Dendritic cell treated with granulocyte-macrophage colony-stimulating factor and Interleukin-4, amounts not matched to agents 40 ng/mL and 50 ng/mL, for 4 days (primary cell): ENCODE data around the gene SART3.

Experiments used
- H3K27ac Mint-ChIP-seq: one replicate; pipeline ENCODE4 v1.8.0; 2022; ENCODE audit warnings: mild to moderate bottlenecking, mixed read lengths
- H3K27me3 Mint-ChIP-seq: one replicate; pipeline ENCODE4 v1.8.0; 2022; ENCODE audit warnings: mild to moderate bottlenecking, mixed read lengths
- H3K36me3 Mint-ChIP-seq: one replicate; pipeline ENCODE4 v1.8.0; 2022; ENCODE audit warnings: low read depth, mixed read lengths
- H3K4me1 Mint-ChIP-seq: one replicate; pipeline ENCODE4 v1.8.0; 2022; ENCODE audit warnings: low read depth, mixed read lengths
- H3K4me3 Mint-ChIP-seq: one replicate; pipeline ENCODE4 v1.8.0; 2022; ENCODE audit warnings: mild to moderate bottlenecking, moderate library complexity, mixed read lengths
- H3K9me3 Mint-ChIP-seq: one replicate; pipeline ENCODE4 v1.8.0; 2022; ENCODE audit warnings: mixed read lengths
- intact Hi-C: fragments of 100-400 bp; cut with micrococcal nuclease; formaldehyde crosslinking; loops from one replicate; pipeline ENCODE4 v1.15.0; 2022

The SART3 gene

GRCh38 chr12:108568338-108569154 lies 7.6 kb upstream of the SART3 start:
- intact Hi-C loops = no loop called here
- Mint-ChIP-seq H3K9me3 (no peaks in the 10 kb centered on the region), H3K4me1 (peaks cover 41% of the 10 kb centered on the region), H3K4me3 (no peak overlapping the region), H3K27ac (peak overlapping the region; percentile 86), H3K27me3 (no peaks in the 10 kb centered on the region), H3K36me3 (peaks cover 67% of the 10 kb centered on the region)

- intact Hi-C loops = no loop called here
- peak overlapping the region; percentile 13 for H3K4me3 Mint-ChIP-seq
- no peaks in the 10 kb centered on the region for H3K27me3 Mint-ChIP-seq
- H3K9me3 Mint-ChIP-seq = no peaks in the 10 kb centered on the region
- peak overlapping the region; percentile 86 for H3K27ac Mint-ChIP-seq
- H3K4me1 Mint-ChIP-seq = peaks cover 47% of the 10 kb centered on the region
- peaks cover 71% of the 10 kb centered on the region for H3K36me3 Mint-ChIP-seq
Observed at GRCh38 chr12:108567406-108568337, 6.7 kb upstream of the SART3 start.

GRCh38 chr12:108566452-108566851 lies 5.5 kb upstream of the SART3 start:
- H3K4me1 Mint-ChIP-seq = peaks cover 53% of the 10 kb centered on the region
- no peaks in the 10 kb centered on the region for H3K9me3 Mint-ChIP-seq
- intact Hi-C loops = no loop called here
- H3K4me3 Mint-ChIP-seq = no peak overlapping the region
- peak overlapping the region; percentile 86 for H3K27ac Mint-ChIP-seq
- H3K27me3 Mint-ChIP-seq = no peaks in the 10 kb centered on the region
- peaks cover 73% of the 10 kb centered on the region for H3K36me3 Mint-ChIP-seq

GRCh38 chr12:108565976-108566375 lies 5.0 kb upstream of the SART3 start:
- Mint-ChIP-seq H3K36me3 (peaks cover 76% of the 10 kb centered on the region), H3K27me3 (no peaks in the 10 kb centered on the region), H3K27ac (peak overlapping the region; percentile 86), H3K9me3 (no peaks in the 10 kb centered on the region), H3K4me3 (no peak overlapping the region), H3K4me1 (peaks cover 53% of the 10 kb centered on the region)
- intact Hi-C loops = no loop called here

GRCh38 chr12:108565146-108565545 lies 4.2 kb upstream of the SART3 start:
- Mint-ChIP-seq H3K4me3 (no peak overlapping the region), H3K4me1 (peaks cover 54% of the 10 kb centered on the region), H3K9me3 (no peaks in the 10 kb centered on the region), H3K27ac (no peak overlapping the region), H3K36me3 (peaks cover 78% of the 10 kb centered on the region), H3K27me3 (no peaks in the 10 kb centered on the region)
- intact Hi-C loops = no loop called here

GRCh38 chr12:108564724-108565123 lies 3.8 kb upstream of the SART3 start:
- Mint-ChIP-seq H3K4me3 (no peak overlapping the region), H3K9me3 (no peaks in the 10 kb centered on the region), H3K4me1 (peaks cover 58% of the 10 kb centered on the region), H3K27ac (no peak overlapping the region), H3K27me3 (no peaks in the 10 kb centered on the region), H3K36me3 (peaks cover 76% of the 10 kb centered on the region)
- intact Hi-C loops = loop anchor here (5.0 kb wide), 2 partner anchors 68 to 168 kb away; partner anchors contain the start of genes CORO1C and SELPLG

- no peak overlapping the region for H3K27ac Mint-ChIP-seq
- intact Hi-C loops = loop anchor here (1.0 to 5.0 kb wide), 4 partner anchors 55 to 240 kb away; partner anchors contain the start of genes CORO1C and SELPLG
- no peaks in the 10 kb centered on the region for H3K9me3 Mint-ChIP-seq
- peaks cover 63% of the 10 kb centered on the region for H3K4me1 Mint-ChIP-seq
- peaks cover 70% of the 10 kb centered on the region for H3K36me3 Mint-ChIP-seq
- no peaks in the 10 kb centered on the region for H3K27me3 Mint-ChIP-seq
- H3K4me3 Mint-ChIP-seq = no peak overlapping the region
Observed at GRCh38 chr12:108563804-108564151, 2.8 kb upstream of the SART3 start.

GRCh38 chr12:108563136-108563803 lies 2.3 kb upstream of the SART3 start:
- H3K36me3 Mint-ChIP-seq = peaks cover 68% of the 10 kb centered on the region
- peak overlapping the region; percentile 100 for H3K4me3 Mint-ChIP-seq
- H3K9me3 Mint-ChIP-seq = no peaks in the 10 kb centered on the region
- H3K27ac Mint-ChIP-seq = peak overlapping the region; percentile 94
- H3K4me1 Mint-ChIP-seq = peaks cover 62% of the 10 kb centered on the region
- intact Hi-C loops = loop anchor here (1.0 to 5.0 kb wide), 4 partner anchors 55 to 240 kb away; partner anchors contain the start of genes CORO1C and SELPLG
- no peaks in the 10 kb centered on the region for H3K27me3 Mint-ChIP-seq

- no peaks in the 10 kb centered on the region for H3K9me3 Mint-ChIP-seq
- H3K27me3 Mint-ChIP-seq = no peaks in the 10 kb centered on the region
- peaks cover 69% of the 10 kb centered on the region for H3K36me3 Mint-ChIP-seq
- H3K27ac Mint-ChIP-seq = peak within 1 kb of the TSS; percentile 94
- peak within 1 kb of the TSS; percentile 100 for H3K4me3 Mint-ChIP-seq
- intact Hi-C loops = loop anchor here (1.0 to 5.0 kb wide), 4 partner anchors 56 to 241 kb away; partner anchors contain the start of genes CORO1C and SELPLG
- peaks cover 59% of the 10 kb centered on the region for H3K4me1 Mint-ChIP-seq
Observed at GRCh38 chr12:108562348-108563135, 1.6 kb upstream of the SART3 start, which contains the start of gene ISCU. Gene ISCU, plus strand, starts transcription at chr12:108562596. Its CDS starts 27 bp downstream, at chr12:108562623.

GRCh38 chr12:108561852-108562347 lies 927 bp upstream of the SART3 start:
- peaks cover 53% of the 10 kb centered on the region for H3K4me1 Mint-ChIP-seq
- peak overlapping the region; percentile 100 for H3K4me3 Mint-ChIP-seq
- intact Hi-C loops = loop anchor here (5.0 kb wide), 2 partner anchors 70 to 170 kb away; partner anchors contain the start of genes CORO1C and SELPLG

GRCh38 chr12:108560321-108560721 lies 652 bp downstream of the SART3 start:
- no peaks in the 10 kb centered on the region for H3K27me3 Mint-ChIP-seq
- intact Hi-C loops = loop anchor here (5.0 kb wide), 2 partner anchors 72 to 172 kb away; partner anchors contain the start of genes CORO1C and SELPLG
- H3K4me1 Mint-ChIP-seq = peaks cover 42% of the 10 kb centered on the region
- H3K36me3 Mint-ChIP-seq = peaks cover 53% of the 10 kb centered on the region
- H3K4me3 Mint-ChIP-seq = peak overlapping the region; percentile 100
- H3K27ac Mint-ChIP-seq = peak overlapping the region; percentile 94
- no peaks in the 10 kb centered on the region for H3K9me3 Mint-ChIP-seq

More at GRCh38 chr12:108561852-108562347, 927 bp upstream of the SART3 start:
- Mint-ChIP-seq H3K36me3 (peaks cover 68% of the 10 kb centered on the region), H3K27me3 (no peaks in the 10 kb centered on the region), H3K27ac (peak overlapping the region; percentile 94), H3K9me3 (no peaks in the 10 kb centered on the region)

GRCh38 chr12:108559748-108560147 lies 1.2 kb downstream of the SART3 start:
- intact Hi-C loops = loop anchor here (5.0 kb wide), 2 partner anchors 73 to 173 kb away; partner anchors contain the start of genes CORO1C and SELPLG
- peaks cover 37% of the 10 kb centered on the region for H3K4me1 Mint-ChIP-seq
- no peaks in the 10 kb centered on the region for H3K9me3 Mint-ChIP-seq
- H3K27me3 Mint-ChIP-seq = no peaks in the 10 kb centered on the region
- peak overlapping the region; percentile 100 for H3K4me3 Mint-ChIP-seq
- peak overlapping the region; percentile 94 for H3K27ac Mint-ChIP-seq
- peaks cover 47% of the 10 kb centered on the region for H3K36me3 Mint-ChIP-seq
